Heart left ventricle (tissue), 16 donors: ENCODE measurements around the gene PDE7B. TPM values are rescaled to one million over a fixed set of nuclear protein-coding genes. Genes with fewer than 3 reads are reported as not detected.

Source experiments
- ATAC-seq, 4 donors: fragments of 200-7000 bp; cut with Tn5 transposase; one replicate each; pipeline ENCODE4 v1.9.1; 2020 to 2022; ENCODE audit warnings: moderate library complexity in 4 of 4, mild to moderate bottlenecking in 3 of 4, moderate number of reproducible peaks in 1 of 4
- DNase-seq, 5 donors: peaks; one replicate each; pipeline ENCODE4 v3.0.0-alpha.2; 2020
- H3K27ac ChIP-seq, 12 donors: fragments of 200-600 bp; sonication (generic) in 4 of 12; one replicate each; pipeline versions ENCODE4 v1.5.0 to v1.8.0; 2016 to 2022; ENCODE audit warnings: mild to moderate bottlenecking in 2 of 12
- H3K27me3 ChIP-seq, 9 donors: fragments of 200-600 bp; sonication (generic) in 2 of 9; one replicate each; pipeline versions ENCODE4 v1.5.1 to v1.8.0; 2016 to 2022; ENCODE audit warnings: mild to moderate bottlenecking in 3 of 9
- H3K36me3 ChIP-seq, 9 donors: fragments of 200-600 bp; sonication (generic) in 2 of 9; one replicate each; pipeline versions ENCODE4 v1.5.0 to v1.8.0; 2018 to 2022; ENCODE audit warnings: mild to moderate bottlenecking in 2 of 9
- H3K4me1 ChIP-seq, 12 donors: fragments of 200-600 bp; sonication (generic) in 4 of 12; one replicate each; pipeline versions ENCODE4 v1.5.0 to v1.8.0; 2016 to 2022; ENCODE audit warnings: mild to moderate bottlenecking in 3 of 12
- H3K4me3 ChIP-seq, 12 donors: fragments of 200-600 bp; sonication (generic) in 4 of 12; one replicate each; pipeline versions ENCODE4 v1.5.0 to v1.8.0; 2017 to 2022; ENCODE audit warnings: mild to moderate bottlenecking in 9 of 12, moderate library complexity in 4 of 12
- H3K9me3 ChIP-seq, 12 donors: fragments of 200-600 bp; sonication (generic) in 4 of 12; one replicate each; pipeline versions ENCODE4 v1.5.0 to v1.8.0; 2016 to 2022; ENCODE audit warnings: mild to moderate bottlenecking in 1 of 12
- CTCF ChIP-seq, 12 donors: fragments of 200-600 bp; sonication (generic) in 4 of 12; IDR thresholded peaks; one replicate each; pipeline versions ENCODE4 v1.5.0 to v1.8.0; 2018 to 2022; ENCODE audit warnings: antibody characterized with exemption in 12 of 12, mild to moderate bottlenecking in 5 of 12
- POLR2A ChIP-seq, 2 donors: fragments of 450-650 bp; IDR thresholded peaks; one replicate each; pipeline ENCODE4 v1.6.1; 2017; ENCODE audit warnings: antibody characterized with exemption in 2 of 2, mild to moderate bottlenecking in 2 of 2, moderate library complexity in 2 of 2
- WGBS, 4 donors: extraction: QIAGEN DNeasy Blood & Tissue Kit in 2 of 4; methylation state at CpG; one replicate each; pipeline versions ENCODE4 v1.1.5 to v1.1.7; 2013 to 2018; 5-methylcytosine and 5-hydroxymethylcytosine counted together
- intact Hi-C, 10 donors: fragments of 100-400 bp; cut with DNase I; formaldehyde crosslinking; loops; one replicate each; pipeline versions ENCODE4 v1.11.1 to v1.14.2; 2022
- polyA plus RNA-seq, 2 donors: library from polyadenylated mRNA; stranded (reverse); fragments of 200-250 nt; gene quantifications; one replicate each; pipeline ENCODE4 v1.2.3, GENCODE V29; 2013
- total RNA-seq, 9 donors: library from RNA; depleted of rRNA in 2 of 9; stranded (reverse); fragments of >200 nt in 2 of 9; fragmentation: NEBNext Ultra II Directional in 3 of 9; extraction: Animal tissue kit (Norgen Biotek cat#: 25700) in 3 of 9; gene quantifications; one replicate each; pipeline versions ENCODE4 v1.1.0 to v1.2.4, GENCODE V29; 2016 to 2023
- donor health status: ischemic (EF 13 %, LVEDD 7.1; RV severe dilation, severe dysfunction).
- donor health status: healthy with polysubstance abuse.
- donor health status: DM: no; HTN: yes; CAD: no.
- donor health status: DM: no; HTN: no; CAD: no.
- donor health status: ischemic (EF 25% LVEDD 6.9; RV normal size, moderate dysfunction).
- donor health status: ischemic (EF 25% LVEDD 5.7; RV mildly dilated, moderate dysfunction).
- donor health status: healthy.
- donor health status: DM: yes; HTN: yes; CAD: no.
- donor health status: ischemic (EF 35%, LVEDD 5.7; RV mildly dilated, moderate dysfunction).
- donor health status: nonischemic (EF 11% LVEDD 7.7; RV severe dilation, severe dysfunction).
- donor health status: DM: yes; HTN: yes; CAD: no.
- donor health status: PGD.
- donor health status: ischemic (EF 29% LVEDD 5.4; RV normal size, mild dysfunction).
- donor health status: nonischemic (EF 23%, LVEDD 6.1; RV moderate dilation, normal function).

The PDE7B gene
- total and polyA plus RNA-seq, 11 donors, result 4.4 to 29.1 (median 9.0) TPM

- DNase-seq (no peak), ATAC-seq (no peak)
- H3K27ac ChIP-seq, result no peak overlapping the region
- TF ChIP-seq POLR2A (IDR thresholded peaks at IDR 0.05) (no peak), CTCF (IDR thresholded peaks at IDR 0.05) (no peak)
- 91 to 96% (median 93%) methylated on average over 4 of the region's 4 CpGs for WGBS, 4 donors
- intact Hi-C loops, result no loop called here
- no peak overlapping the region for H3K4me3 ChIP-seq
- H3K9me3 ChIP-seq, result no peaks in the 10 kb centered on the region
- no peaks in the 10 kb centered on the region for H3K36me3 ChIP-seq
- H3K27me3 ChIP-seq, result no peaks in the 10 kb centered on the region
- H3K4me1 ChIP-seq, result peaks cover 0 to 13% (median 0%) of the 10 kb centered on the region in 12 donors
Measured at GRCh38 chr6:135990439-135990838, 138.9 kb downstream of the PDE7B start.

DNA sequence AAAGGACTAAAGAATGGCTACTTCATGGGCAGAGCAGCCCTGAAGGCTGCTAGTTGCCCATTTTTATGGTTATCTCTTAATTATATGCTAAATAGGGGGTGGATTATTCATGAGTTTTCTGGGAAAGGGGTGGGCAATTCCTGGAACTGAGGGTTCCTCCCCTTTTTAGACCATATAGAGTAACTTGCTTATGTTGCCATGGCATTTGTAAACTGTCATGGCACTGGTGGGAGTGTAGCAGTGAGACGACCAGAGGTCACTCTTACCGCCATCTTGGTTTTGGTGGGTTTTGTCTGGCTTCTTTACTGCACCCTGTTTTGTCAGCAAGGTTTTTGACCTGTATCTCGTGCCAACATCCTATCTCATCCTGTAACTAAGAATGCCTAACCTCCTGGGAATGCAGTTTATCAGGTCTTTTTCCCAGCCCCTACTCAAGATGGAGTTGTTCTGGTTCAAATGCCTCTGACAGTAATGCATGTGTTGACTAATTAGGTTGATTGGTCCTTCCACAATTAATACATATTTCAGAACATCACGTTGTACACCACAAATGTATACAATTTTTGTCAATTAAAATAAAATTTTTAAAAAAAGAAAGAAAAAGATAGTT, 139.5 kb downstream of the PDE7B start:
- intact Hi-C loops, result no loop called here

DNA sequence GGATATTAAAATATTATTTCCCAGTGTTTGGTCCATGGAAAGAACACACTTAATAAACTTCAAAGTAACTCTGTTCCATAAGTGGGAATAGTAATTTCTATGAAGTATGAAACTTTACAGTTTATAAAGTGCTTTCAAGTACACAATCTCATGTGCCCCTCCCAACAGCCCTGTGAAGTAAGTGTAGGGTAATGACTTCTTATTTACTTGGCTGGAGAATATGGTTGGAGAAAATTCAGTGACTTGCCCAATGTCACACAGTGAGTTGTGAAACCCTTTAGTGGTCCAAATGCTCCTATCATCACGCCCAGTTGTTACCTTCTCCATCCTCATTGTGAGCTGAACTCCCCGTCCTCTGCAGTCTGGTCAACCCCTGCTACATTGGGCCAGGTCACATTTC, 141.2 kb downstream of the PDE7B start:
- Histone ChIP-seq H3K27me3 (no peaks in the 10 kb centered on the region), H3K9me3 (no peaks in the 10 kb centered on the region), H3K36me3 (no peaks in the 10 kb centered on the region), H3K4me1 (peaks cover 0 to 20% (median 0%) of the 10 kb centered on the region in 12 donors), H3K27ac (no peak overlapping the region), H3K4me3 (no peak overlapping the region)
- WGBS, 4 donors, result 89 to 100% (median 95%) methylated on average over 2 of the region's 2 CpGs
- intact Hi-C loops, result no loop called here
- DNase-seq, result no peak
- no peak for ATAC-seq
- TF ChIP-seq POLR2A (IDR thresholded peaks at IDR 0.05), result no peak
- TF ChIP-seq CTCF (IDR thresholded peaks at IDR 0.05), result no peak

More for the DNA sequence above, 139.5 kb downstream of the PDE7B start:
- no peaks in the 10 kb centered on the region for H3K9me3 ChIP-seq
- no peak overlapping the region for H3K4me3 ChIP-seq
- WGBS, 4 donors, result 89 to 96% (median 92%) methylated on average over 4 of the region's 4 CpGs
- H3K4me1 ChIP-seq, result peaks cover 0 to 19% (median 0%) of the 10 kb centered on the region in 12 donors
- ATAC-seq (no peak), DNase-seq (no peak)
- H3K27ac ChIP-seq, result no peak overlapping the region
- TF ChIP-seq CTCF (IDR thresholded peaks at IDR 0.05) (no peak), POLR2A (IDR thresholded peaks at IDR 0.05) (no peak)
- no peaks in the 10 kb centered on the region for H3K36me3 ChIP-seq
- H3K27me3 ChIP-seq, result no peaks in the 10 kb centered on the region

DNA sequence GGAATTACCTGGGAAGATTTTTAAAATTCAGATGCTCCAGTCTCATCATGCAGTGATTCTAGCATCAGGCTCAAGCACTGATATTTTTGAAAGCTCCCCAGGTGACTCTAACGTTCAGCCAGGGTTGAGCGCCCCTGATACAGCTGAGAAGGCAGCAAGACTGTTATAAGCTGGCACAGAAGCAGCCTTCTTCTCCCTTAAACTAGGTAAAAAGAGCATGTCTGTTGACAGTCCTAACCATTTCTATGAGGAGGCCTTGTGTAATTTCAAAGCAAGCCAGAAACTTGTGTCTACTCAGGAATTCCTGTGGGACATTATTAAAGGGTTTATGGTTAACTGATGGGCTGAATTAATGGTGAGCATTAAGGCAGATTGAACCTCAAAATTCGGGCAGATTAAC, 141.9 kb downstream of the PDE7B start:
- ATAC-seq, result no peak
- H3K9me3 ChIP-seq, result no peaks in the 10 kb centered on the region
- 89 to 97% (median 91%) methylated on average over 3 of the region's 3 CpGs for WGBS, 4 donors

More for the DNA sequence above, 141.9 kb downstream of the PDE7B start:
- no peak for DNase-seq
- H3K4me3 ChIP-seq, result no peak overlapping the region
- TF ChIP-seq POLR2A (IDR thresholded peaks at IDR 0.05), result no peak
- TF ChIP-seq CTCF (IDR thresholded peaks at IDR 0.05), result no peak
- intact Hi-C loops, result no loop called here
- peaks cover 0 to 20% (median 0%) of the 10 kb centered on the region in 12 donors for H3K4me1 ChIP-seq
- no peaks in the 10 kb centered on the region for H3K27me3 ChIP-seq
- no peaks in the 10 kb centered on the region for H3K36me3 ChIP-seq
- H3K27ac ChIP-seq, result no peak overlapping the region
